Measurements from ENCODE around the gene SLC35E1.

SLC35E1 gene

GRCh38 chr19:16598848-16599247, 26.6 kb upstream of the SLC35E1 start:
- H3K4me3 ChIP-seq (ENCODE audit: low read length): no peak overlapping the region
- DNase-seq (ENCODE audit: low read depth): no peak
- no peak for TF ChIP-seq CTCF (conservative IDR thresholded peaks at IDR 0.05; ENCODE audit: low read length)

GRCh38 chr19:16596399-16596798, 24.2 kb upstream of the SLC35E1 start:
- H3K4me3 ChIP-seq (ENCODE audit: low read length): no peak overlapping the region
- no peak for TF ChIP-seq CTCF (conservative IDR thresholded peaks at IDR 0.05; ENCODE audit: low read length)
- DNase-seq (ENCODE audit: low read depth): no peak

GRCh38 chr19:16595097-16595496, 22.9 kb upstream of the SLC35E1 start:
- TF ChIP-seq CTCF (conservative IDR thresholded peaks at IDR 0.05; ENCODE audit: low read length): no peak

GRCh38 chr19:16594681-16595091, 22.5 kb upstream of the SLC35E1 start:
- no peak overlapping the region for H3K4me3 ChIP-seq (ENCODE audit: low read length)
- no peak for DNase-seq (ENCODE audit: low read depth)
- no peak for TF ChIP-seq CTCF (conservative IDR thresholded peaks at IDR 0.05; ENCODE audit: low read length)

More at GRCh38 chr19:16595097-16595496, 22.9 kb upstream of the SLC35E1 start:
- no peak for DNase-seq (ENCODE audit: low read depth)
- H3K4me3 ChIP-seq (ENCODE audit: low read length): no peak overlapping the region

- DNase-seq (ENCODE audit: low read depth): no peak
- TF ChIP-seq CTCF (conservative IDR thresholded peaks at IDR 0.05; ENCODE audit: low read length): no peak
- no peak overlapping the region for H3K4me3 ChIP-seq (ENCODE audit: low read length)
These were observed 21.9 kb upstream of the SLC35E1 start for GRCh38 chr19:16594131-16594586.

- DNase-seq (ENCODE audit: low read depth): no peak
- H3K4me3 ChIP-seq (ENCODE audit: low read length): no peak overlapping the region
- TF ChIP-seq CTCF (conservative IDR thresholded peaks at IDR 0.05; ENCODE audit: low read length): no peak
These were observed 21.0 kb upstream of the SLC35E1 start for GRCh38 chr19:16593181-16593580.

- H3K4me3 ChIP-seq (ENCODE audit: low read length): no peak overlapping the region
- no peak for TF ChIP-seq CTCF (conservative IDR thresholded peaks at IDR 0.05; ENCODE audit: low read length)
- DNase-seq (ENCODE audit: low read depth): no peak
These were observed 19.8 kb upstream of the SLC35E1 start for GRCh38 chr19:16591803-16592556.

All from AG10803 (cell line).